NCI-H748 treated with DMSO at 0.1 percent for 48 hours (cell line): ENCODE data around the gene MIA2.
"Not testable (repeated sequence)": the region's sequence is repeated elsewhere in the genome, so short reads cannot be mapped to it uniquely, and the experiment has no call there.

Source experiments
- DNase-seq: peaks from one replicate; lab custom pipeline; 2025; lab: John Stamatoyannopoulos, UW

MIA2 gene

DNA sequence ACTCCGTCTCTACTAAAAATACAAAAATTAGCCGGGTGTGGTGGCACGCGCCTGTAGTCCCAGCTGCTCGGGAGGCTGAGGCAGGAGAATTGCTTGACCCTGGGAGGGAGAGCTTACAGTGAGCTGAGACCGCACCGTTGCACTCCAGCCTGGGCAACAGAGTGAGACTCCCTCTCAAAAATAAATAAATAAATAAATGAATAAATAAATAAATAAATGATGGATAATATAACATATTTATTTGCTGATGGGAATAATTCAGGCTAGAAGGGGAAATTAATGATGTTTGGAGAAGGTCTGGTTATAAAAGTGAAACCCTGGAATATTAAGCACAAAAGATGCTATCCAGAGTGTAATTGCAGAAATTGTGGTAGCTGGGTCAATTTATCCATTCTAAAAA lies 107.4 kb downstream of the MIA2 start:
- DNase-seq: not testable (repeated sequence)

DNA sequence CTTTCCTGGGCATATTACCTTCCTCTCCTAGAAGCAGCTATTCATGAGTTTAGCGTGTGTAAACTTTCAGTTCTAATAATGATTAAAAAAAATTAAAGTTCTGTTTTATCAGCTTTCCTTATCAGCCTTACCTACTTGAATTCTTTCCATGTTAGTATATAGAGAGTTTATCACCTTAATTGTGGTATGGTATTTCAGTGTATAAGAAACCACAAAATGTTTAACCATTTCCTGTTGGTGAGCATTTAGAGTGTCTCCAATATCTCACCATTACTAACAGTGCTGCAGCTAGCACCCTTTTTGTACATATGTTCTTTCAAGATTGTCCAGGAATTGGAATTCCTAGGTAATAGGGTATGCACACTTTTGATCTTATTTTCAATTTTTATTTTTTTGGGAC lies 109.1 kb downstream of the MIA2 start:
- no peak for DNase-seq

DNA sequence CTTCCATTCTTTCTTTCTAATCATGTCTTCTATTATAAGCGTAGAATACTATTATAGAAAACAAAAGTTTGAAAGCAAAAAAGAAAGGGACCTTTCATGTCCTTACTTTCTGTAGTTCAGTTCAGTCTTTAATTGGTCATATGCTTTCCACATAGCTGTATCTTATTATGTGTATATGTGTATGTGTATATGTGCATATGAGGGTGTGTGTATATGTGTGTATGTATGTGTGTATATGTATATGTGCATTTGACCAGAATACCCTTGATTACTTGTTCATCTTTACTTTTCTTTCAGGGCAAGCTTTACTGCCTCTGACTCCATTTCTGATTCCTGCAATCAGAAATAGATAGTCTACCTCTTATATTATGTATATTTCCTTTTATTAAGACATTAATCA lies 109.9 kb downstream of the MIA2 start:
- no peak for DNase-seq

DNA sequence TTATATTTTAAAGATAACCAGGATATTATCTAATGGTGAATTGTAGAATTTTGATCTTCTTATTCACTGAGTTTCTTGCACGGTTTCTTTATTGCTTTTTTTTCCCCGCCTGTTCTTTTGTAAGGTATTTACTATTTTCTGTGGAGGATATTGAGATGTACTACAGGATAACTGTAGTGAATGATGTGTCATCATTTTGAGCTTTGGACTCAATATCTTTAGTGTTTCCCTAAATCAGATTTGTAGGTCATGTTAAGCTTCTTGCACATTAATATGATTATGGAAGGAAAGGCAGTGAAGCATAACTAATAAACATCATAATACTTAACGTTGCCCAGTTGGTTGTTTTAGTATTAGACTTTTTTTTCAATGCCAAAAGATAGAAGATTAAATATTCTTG lies 117.2 kb downstream of the MIA2 start:
- no peak for DNase-seq

DNA sequence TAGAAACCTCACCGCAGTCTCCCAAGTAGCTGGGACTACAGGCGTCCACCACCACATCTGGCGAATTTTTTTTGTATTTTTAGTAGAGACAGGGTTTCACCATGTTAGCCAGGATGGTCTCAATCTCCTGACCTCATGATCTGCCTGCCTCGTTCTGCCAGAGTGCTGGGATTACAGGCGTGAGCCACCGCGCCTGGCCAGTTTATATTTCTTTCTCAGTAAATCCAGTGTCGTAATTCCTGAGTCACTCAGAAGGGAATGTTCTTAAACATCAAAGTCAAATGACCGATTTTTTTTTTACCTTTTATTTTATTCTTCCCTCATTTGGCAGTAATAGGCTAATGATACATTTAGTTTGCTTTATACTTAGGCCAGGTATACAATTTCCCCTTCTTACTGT lies 118.0 kb downstream of the MIA2 start:
- DNase-seq: no peak

DNA sequence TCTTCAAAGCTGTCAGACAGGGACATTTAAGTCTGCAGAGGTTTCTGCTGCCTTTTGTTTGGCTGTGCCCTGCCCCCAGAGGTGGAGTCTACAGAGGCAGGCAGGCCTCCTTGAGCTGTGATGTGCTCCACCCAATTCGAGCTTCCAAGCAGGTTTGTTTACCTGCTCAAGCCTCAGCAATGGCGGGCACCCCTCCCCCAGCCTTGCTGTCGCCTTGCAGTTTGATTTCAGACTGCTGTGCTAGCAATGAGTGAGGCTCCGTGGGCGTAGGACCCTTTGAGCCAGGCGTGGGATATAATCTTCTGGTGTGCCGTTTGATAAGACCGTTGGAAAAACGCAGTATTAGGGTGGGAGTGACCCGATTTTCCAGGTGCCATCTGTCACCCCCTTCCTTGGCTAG lies 125.4 kb downstream of the MIA2 start:
- DNase-seq: not testable (repeated sequence)

DNA sequence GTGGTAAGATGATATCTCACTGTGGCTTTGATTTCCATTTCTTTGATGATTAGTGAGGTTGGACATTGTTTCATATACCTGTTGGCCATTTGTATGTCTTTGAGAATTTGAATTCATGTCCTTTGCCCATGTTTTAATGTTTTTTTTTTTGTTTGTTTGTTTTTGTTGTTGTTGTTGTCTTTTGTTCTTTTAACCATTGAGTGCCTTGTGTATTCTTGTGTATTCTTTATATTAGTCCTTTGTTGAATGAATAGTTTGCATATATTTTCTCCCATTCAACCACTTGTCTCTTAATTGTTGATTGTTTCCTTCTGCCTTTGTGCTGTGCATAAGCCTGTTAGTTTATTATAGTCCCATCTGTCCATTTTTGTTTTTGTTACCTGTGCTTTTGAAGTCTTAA lies 126.6 kb downstream of the MIA2 start:
- no peak for DNase-seq

DNA sequence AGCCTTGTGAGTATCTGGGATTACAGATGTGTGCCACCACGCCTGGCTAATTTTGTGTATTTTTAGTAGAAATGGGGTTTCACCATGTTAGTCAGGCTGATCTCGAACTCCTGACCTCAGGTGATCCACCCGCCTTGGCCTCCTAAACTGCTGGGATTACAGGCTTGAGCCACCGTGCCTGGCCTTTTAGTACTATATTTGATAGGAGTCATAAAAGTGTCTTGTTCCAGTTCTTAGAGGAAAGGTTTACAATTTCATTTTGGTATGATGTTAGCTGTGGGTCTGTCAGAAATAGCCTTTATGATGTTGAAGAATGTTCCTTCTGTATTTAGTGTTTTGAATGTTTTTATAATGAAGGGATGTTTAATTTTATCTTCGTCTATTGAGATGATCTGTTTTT lies 127.8 kb downstream of the MIA2 start:
- not testable (repeated sequence) for DNase-seq

DNA sequence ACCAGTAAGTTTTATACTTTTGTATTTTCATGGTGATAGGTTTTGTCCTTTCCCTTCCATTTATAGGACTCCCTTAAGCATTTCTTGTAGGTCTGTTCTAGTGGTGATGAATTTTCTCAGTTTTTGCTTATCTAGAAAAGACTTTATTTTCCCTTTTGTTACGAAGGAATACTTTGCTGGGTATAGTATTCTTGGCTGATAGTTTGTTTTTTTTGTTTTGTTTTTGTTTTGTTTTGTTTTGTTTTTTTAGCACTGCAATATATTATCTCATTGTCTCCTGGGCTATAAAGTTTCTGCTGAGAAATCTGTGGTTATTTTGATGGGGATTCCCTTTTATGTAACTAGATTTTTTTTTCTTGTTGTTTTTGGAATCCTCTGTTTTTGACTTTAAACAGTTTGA lies 130.8 kb downstream of the MIA2 start:
- DNase-seq: no peak

DNA sequence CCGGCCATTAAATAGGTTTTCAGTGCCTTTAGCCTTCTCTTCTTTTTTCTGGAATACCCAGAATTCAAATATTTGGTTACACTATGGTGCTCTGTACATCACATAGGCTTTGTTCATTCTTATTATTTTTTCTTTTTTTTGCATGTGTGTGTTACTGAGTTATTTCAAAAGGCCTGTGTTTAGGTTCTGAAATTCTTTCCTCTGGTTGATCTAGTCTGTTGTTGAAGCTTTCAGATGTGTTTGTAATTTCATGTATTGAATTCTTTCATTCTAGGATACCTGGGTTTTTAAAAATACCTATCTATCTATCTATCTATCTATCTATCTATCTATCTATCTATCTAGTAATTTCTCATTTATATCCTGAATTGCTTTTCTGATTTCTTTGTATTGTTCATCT lies 131.6 kb downstream of the MIA2 start:
- DNase-seq: no peak

DNA sequence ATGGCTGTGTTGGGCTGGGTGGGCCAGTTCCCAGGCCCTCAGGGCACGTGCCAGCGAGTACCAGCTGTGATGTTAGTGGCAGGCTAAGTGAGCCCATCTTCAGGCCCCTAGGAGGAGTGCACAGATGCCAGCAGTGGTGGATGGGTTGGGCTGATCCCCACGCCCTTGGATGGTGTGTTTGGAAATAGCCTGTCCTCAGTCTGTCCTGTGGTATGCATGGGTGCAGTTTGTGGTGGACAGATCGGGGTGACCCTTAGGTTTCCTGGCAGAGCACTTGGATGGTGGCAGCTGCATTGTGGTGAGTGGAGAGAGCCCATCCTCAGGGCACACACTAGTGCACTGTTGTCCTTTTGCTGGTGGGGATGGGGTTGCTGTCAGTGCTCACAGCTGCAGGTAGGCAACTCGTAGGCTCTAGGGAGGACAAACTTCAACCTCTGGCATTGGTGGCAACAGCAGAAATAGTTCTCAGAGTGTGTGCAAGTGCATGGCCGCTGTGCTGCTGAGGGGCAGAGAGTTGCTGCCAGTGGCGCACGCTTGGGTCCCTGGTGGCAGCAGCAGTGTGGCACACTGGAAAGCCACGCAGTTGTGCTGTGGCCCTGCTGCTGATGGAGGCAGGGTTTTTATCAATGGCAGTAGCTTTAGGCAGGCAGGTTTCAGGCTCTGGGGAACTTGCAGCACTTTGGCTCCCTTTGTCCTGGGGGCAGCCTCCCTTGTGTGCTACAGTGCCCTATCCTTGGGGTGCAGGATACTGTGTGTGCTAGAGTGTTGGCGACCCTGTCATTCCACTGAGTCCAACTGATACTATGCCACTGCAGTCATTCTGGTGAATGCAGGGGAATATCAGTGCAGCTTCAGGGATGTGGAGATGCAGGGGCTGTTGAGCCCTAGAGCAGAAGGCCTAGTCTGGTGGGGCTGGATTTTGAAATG lies 133.0 kb downstream of the MIA2 start:
- no peak for DNase-seq

DNA sequence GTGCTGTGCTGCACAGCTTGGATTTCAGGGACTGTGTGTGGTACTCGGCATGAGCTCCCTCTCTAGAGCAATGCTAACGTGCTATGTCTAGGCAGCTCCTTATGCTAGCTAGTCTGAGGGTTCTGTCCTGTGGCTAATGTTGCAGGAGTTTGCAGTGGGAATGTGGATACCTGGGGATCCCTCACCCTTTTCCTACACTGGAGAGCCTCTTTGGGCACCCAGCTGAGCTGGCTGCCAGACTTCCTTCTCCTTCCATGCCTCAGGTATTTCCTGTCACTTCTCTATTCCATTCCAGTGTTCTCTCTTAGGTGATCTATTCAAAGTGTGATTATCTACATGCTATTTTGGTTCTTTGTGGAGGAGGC lies 133.7 kb downstream of the MIA2 start:
- DNase-seq: no peak

DNA sequence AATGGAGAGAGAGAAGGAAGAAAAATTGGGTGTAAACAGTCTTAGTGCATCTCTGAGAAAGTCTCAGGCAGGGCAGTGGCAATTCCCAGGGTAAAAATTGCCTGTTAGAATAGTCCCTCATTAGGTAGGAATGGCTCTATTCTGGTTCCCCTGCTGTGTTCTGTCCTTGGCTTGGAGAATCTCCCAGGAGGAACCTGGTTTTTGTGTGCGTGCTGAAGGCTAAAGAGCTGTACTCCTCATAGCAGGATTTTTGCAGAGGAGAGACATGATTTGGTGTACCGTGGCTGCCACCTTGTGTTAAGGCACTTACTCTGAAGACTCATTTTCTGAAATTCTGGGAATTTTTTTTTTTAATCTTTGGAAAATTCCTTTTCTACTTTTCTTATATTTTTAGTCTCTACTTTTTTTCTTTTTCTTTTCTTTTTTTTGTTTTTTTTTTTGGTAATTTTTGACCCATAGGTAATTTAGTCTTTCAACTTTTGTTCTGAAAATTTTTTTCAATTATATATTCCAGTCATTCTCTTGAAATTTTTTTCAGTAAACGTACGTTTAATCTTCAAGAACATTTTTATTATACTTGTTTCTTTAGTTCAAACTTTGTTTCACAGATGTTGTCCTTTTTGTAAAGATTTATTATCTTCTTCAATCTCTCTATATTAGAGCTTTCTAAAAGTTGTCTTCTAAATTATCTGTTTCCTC lies 134.7 kb downstream of the MIA2 start:
- peak; percentile 79 for DNase-seq

DNA sequence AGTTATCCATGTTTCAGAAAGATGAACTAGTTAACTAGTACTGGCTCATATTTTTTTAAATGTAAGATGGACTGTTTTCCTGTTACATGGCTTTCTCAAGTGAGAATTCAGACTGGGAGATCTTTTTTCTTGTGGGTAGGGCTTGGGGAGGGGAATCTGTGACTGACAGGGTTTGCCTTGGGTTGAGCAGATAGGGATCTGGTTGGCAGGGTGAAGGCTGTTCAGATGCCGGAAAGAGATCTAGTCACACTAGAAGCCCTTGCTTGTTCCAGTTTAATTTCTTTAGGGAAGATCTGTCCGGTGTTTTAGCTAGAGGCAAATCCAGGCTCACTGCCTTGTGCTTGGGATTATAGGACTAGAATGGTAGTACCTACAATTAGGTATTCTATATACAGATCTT lies 135.3 kb downstream of the MIA2 start:
- DNase-seq: no peak

DNA sequence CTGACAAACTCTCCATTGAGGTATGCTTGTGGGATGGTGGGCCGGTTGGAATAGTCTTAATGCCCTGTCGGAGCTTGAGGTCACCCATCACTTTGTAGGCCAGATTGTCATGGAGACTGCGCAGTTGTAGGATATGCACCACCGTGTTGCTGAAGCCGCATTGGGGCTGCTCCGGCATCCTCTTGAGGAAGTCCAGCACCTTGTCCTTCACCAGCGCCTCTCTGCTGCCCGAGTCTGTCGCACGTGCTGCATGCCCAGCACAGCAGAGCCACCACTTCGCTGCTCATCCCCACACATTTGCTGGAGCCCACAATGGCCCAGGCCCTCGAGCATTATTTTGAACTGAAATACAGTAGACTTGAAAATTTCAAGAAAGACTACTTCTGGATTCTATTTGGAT lies 136.7 kb downstream of the MIA2 start:
- DNase-seq: no peak

DNA sequence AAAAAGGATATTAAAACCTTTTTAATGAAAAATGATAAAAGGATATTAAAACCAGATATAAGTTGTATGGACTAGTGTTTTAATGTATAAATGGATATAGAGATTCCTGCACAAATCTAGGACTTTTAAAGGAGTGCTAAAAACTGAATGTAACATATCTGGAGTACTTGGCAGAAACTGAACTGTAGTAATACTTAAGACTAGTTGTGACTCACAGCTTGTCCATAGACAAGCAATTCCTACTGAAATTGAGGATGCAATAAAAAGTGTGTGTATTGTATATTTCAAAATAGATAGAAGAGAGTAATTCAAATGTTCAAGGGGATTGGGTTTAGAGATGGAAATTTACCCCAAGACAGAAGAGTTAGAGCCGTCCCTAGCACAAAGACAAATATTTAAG lies 138.9 kb downstream of the MIA2 start:
- DNase-seq: no peak

DNA sequence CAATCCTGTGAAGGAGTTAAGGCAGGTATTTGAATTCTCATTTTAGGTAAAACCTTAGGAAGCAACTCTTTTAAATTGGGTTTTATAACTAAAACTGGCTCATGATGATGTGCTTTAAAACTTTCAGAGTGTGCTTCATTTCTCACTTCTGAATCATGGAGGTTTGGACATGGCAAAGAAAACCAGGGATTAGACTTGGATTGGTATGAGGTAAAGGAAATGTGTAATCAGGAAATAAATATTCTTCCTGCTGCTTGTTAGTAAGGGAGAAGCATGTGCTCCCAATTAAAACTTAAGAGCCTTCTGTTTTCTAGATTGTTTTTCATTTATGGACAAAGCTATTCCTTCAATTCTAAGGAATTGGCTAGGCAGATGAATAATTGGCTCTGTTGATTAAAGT lies 141.1 kb downstream of the MIA2 start:
- no peak for DNase-seq

DNA sequence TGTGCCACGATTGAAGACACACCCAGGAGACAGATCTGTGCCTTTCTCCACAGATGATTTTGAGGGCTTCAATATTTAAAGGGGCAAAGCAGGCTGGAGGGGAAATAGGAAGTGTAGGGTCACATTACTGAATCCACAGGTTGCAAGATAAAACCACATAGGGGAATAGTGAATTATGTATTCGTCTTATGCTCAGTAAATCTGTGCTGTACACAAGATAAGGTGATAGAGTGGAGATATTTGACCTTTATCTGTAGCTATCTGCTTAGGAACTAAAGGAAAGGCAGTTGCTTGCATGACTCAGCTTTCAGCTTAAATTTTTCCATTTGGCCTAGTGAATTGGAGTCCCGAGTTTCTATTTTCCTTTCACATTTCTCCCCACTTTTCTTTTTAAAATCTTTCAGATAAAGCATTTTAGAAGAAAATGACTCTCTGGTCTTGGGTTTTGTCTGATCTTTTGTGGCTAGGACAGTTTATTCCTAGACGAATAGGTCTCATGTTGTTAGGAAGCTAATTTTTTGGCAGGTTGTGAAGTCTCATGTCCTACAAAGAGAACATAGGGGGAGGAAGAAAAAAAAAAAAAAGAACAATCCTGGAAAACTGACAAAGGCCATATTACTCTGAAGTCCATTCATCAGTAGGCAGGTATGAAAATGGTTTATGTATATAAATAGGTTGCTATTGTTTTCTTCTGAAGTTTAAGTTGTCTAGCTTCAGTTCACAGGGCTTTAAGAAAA lies 143.1 kb downstream of the MIA2 start:
- DNase-seq: no peak

DNA sequence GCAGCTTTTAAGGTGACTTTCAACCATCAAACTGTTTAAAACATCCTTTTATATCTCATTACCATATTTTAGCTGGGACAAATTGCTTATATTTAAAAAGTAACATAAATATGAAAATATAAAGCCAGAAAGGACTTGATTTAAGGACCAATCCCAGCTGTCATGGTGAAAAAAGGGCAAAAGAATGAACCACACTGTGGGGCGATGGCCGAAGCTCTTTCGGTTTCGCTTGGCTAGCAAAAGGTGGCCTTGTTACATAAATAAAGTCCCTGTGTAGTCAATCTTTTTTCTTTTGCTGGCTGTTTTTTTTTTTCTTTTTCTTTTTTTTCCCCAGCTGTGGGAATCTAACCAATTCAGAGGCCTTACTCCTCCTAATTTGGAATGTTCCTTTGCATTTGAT lies 147.7 kb downstream of the MIA2 start:
- no peak for DNase-seq

DNA sequence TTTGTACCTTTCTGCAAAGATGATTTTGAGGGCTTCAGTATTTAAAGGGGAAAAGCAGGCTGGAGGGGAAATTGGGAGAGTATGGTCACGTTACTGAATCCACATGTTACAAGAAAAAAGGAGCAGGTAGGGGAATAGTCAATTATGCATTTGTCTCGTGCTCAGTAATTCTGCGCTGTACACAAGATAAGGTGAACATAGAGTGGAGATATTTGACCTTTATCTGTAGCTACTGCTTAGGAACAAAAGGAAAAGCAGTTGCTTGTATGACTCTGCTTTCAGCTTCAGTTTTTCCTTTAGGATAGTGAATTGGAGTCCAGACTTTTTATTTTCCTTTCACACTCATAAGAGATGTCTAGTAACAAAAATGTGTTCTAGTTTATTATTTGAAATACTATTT lies 148.7 kb downstream of the MIA2 start:
- no peak for DNase-seq

DNA sequence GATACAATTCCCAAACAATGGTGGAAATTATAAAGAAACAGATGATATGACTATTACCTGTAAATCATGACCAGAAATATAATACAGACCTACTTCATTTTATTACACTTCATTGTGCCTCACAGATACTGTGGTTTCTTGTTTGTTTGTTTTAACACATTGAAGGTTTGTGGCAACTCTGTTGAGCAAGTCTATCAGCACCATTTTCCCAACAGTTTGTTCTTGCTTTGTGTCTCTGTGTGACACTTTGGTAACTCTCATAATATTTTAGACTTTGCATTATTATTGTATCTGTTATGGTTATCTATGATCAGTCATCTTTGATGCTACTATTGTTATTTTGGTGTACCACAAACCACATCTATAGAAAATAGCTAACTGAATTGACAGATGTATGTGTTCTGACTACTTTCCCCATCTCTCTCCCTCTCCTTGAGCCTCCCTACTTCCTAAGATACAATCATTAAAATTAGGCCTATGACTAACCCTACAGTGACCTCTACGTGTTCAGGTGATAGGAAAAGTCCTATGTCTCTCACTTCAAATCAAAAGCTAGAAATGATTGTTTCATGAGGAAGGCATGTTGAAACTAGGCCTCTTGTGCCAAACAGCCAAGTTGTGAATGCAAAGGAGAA lies 149.4 kb downstream of the MIA2 start:
- DNase-seq: no peak

DNA sequence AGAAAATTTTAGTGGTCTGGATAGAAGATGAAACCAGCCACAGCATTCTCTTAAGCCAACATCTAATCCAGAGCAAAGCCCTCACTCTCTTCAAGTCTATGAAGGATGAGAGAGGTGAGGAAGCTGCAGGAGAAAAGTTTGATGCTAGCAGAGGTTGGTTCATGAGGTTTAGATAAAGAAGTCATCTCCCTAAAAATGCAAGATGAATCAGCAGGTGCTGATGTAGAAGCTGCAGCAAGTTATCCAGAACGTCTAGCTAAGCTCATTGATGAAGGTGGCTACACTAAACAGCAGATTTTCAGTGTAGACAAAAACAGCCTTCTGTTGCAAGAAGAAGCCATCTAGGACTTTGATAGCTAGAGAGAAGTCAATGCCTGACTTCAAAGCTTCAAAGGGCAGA lies 150.0 kb downstream of the MIA2 start:
- no peak for DNase-seq
